GM19240 (cell line): ENCODE data around the gene DHRS9.

ENCODE experiments used
- DNase-seq: peaks from one replicate; pipeline ENCODE4 v3.0.0; 2011; ENCODE audit warnings: low spot score; ENCODE audit not compliant: insufficient read length

The DHRS9 gene

GRCh38 chr2:169094676-169095075, 25.3 kb downstream of the DHRS9 start:
- DNase-seq = no peak

- no peak for DNase-seq
Measured at GRCh38 chr2:169095621-169096105, 26.3 kb downstream of the DHRS9 start.

- no peak for DNase-seq
Measured at GRCh38 chr2:169104848-169105247, 35.5 kb downstream of the DHRS9 start.

- DNase-seq = no peak
Measured at GRCh38 chr2:169105476-169105875, 36.1 kb downstream of the DHRS9 start.

GRCh38 chr2:169106134-169106533, 36.8 kb downstream of the DHRS9 start:
- no peak for DNase-seq

- no peak for DNase-seq
Measured at GRCh38 chr2:169106563-169107545, 37.5 kb downstream of the DHRS9 start.

GRCh38 chr2:169107645-169108044, 38.3 kb downstream of the DHRS9 start:
- no peak for DNase-seq

- no peak for DNase-seq
Measured at GRCh38 chr2:169108099-169108884, 38.9 kb downstream of the DHRS9 start.

GRCh38 chr2:169109502-169110409, 40.4 kb downstream of the DHRS9 start:
- DNase-seq = no peak

- no peak for DNase-seq
Measured at GRCh38 chr2:169110419-169110818, 41.1 kb downstream of the DHRS9 start.

GRCh38 chr2:169110916-169111315, 41.6 kb downstream of the DHRS9 start:
- DNase-seq = no peak

- no peak for DNase-seq
Measured at GRCh38 chr2:169112841-169113240, 43.5 kb downstream of the DHRS9 start.

- DNase-seq = no peak
Measured at GRCh38 chr2:169114056-169114455, 44.7 kb downstream of the DHRS9 start.

- DNase-seq = no peak
Measured at GRCh38 chr2:169116327-169116726, 47.0 kb downstream of the DHRS9 start.

GRCh38 chr2:169116993-169117392, 47.6 kb downstream of the DHRS9 start:
- no peak for DNase-seq

- no peak for DNase-seq
Measured at GRCh38 chr2:169118060-169118459, 48.7 kb downstream of the DHRS9 start.

- no peak for DNase-seq
Measured at GRCh38 chr2:169119123-169119760, 49.9 kb downstream of the DHRS9 start.

- no peak for DNase-seq
Measured at GRCh38 chr2:169119851-169120250, 50.5 kb downstream of the DHRS9 start.

GRCh38 chr2:169129703-169130243, 60.4 kb downstream of the DHRS9 start:
- no peak for DNase-seq
